Measurements from ENCODE around the gene MYDGF.
"Not testable (repeated sequence)": the region's sequence is repeated elsewhere in the genome, so short reads cannot be mapped to it uniquely, and the experiment has no call there.

The MYDGF gene

GRCh38 chr19:4688587-4688986, 18.4 kb upstream of the MYDGF start:
- H3K4me3 ChIP-seq (replicated peaks in 1 of 2; ENCODE audit: low read depth in 2 of 2, low read length in 2 of 2), result no peak overlapping the region
- TF ChIP-seq CTCF (IDR thresholded peaks at IDR 0.05; ENCODE audit: low read depth, low read length), result no peak
- no peak for DNase-seq (ENCODE audit: low read depth in 2 of 2)

- no peak for TF ChIP-seq CTCF (IDR thresholded peaks at IDR 0.05; ENCODE audit: low read depth, low read length)
- no peak for DNase-seq (ENCODE audit: low read depth in 2 of 2)
- H3K4me3 ChIP-seq (replicated peaks in 1 of 2; ENCODE audit: low read depth in 2 of 2, low read length in 2 of 2), result no peak overlapping the region
Measured at GRCh38 chr19:4687396-4687795, 17.3 kb upstream of the MYDGF start.

- no peak for DNase-seq (ENCODE audit: low read depth in 2 of 2)
- no peak overlapping the region for H3K4me3 ChIP-seq (replicated peaks in 1 of 2; ENCODE audit: low read depth in 2 of 2, low read length in 2 of 2)
- no peak for TF ChIP-seq CTCF (IDR thresholded peaks at IDR 0.05; ENCODE audit: low read depth, low read length)
Measured at GRCh38 chr19:4686700-4687099, 16.6 kb upstream of the MYDGF start.

GRCh38 chr19:4684312-4685095, 14.4 kb upstream of the MYDGF start:
- TF ChIP-seq CTCF (IDR thresholded peaks at IDR 0.05; ENCODE audit: low read depth, low read length), result no peak
- no peak overlapping the region for H3K4me3 ChIP-seq (replicated peaks in 1 of 2; ENCODE audit: low read depth in 2 of 2, low read length in 2 of 2)
- DNase-seq (ENCODE audit: low read depth in 2 of 2), result no peak

- no peak overlapping the region for H3K4me3 ChIP-seq (replicated peaks in 1 of 2; ENCODE audit: low read depth in 2 of 2, low read length in 2 of 2)
- TF ChIP-seq CTCF (IDR thresholded peaks at IDR 0.05; ENCODE audit: low read depth, low read length), result no peak
- no peak for DNase-seq (ENCODE audit: low read depth in 2 of 2)
Measured at GRCh38 chr19:4682417-4683200, 12.5 kb upstream of the MYDGF start.

- not testable (repeated sequence) for DNase-seq (ENCODE audit: low read depth in 2 of 2); H3K4me3 ChIP-seq (replicated peaks in 1 of 2; ENCODE audit: low read depth in 2 of 2, low read length in 2 of 2)
Measured at GRCh38 chr19:4680021-4680420, 9.9 kb upstream of the MYDGF start.
